IPS-18a (cell line): Measurements from ENCODE around the gene ZBTB39.

Source experiments
- H3K27ac ChIP-seq: one replicate; pipeline ENCODE4 v1.5.1; 2013; ENCODE audit warnings: low read length
- H3K27me3 ChIP-seq: one replicate; pipeline ENCODE4 v1.6.1; 2013; ENCODE audit warnings: mild to moderate bottlenecking, low read length; ENCODE audit not compliant: control insufficient read depth, insufficient read depth
- H3K36me3 ChIP-seq: one replicate; pipeline ENCODE4 v1.6.1; 2013; ENCODE audit warnings: low read depth, low read length; ENCODE audit not compliant: control insufficient read depth
- H3K4me1 ChIP-seq: one replicate; pipeline ENCODE4 v1.6.1; 2013; ENCODE audit warnings: low read depth, low read length; ENCODE audit not compliant: control insufficient read depth
- H3K4me3 ChIP-seq: one replicate; pipeline ENCODE4 v1.5.1; 2013; ENCODE audit warnings: low read length
- H3K9ac ChIP-seq: one replicate; pipeline ENCODE4 v1.6.1; 2013; ENCODE audit warnings: mild to moderate bottlenecking, low read length, moderate library complexity
- H3K9me3 ChIP-seq: one replicate; pipeline ENCODE4 v1.6.1; 2013; ENCODE audit warnings: low read depth, low read length; ENCODE audit not compliant: control insufficient read depth

The ZBTB39 gene

DNA sequence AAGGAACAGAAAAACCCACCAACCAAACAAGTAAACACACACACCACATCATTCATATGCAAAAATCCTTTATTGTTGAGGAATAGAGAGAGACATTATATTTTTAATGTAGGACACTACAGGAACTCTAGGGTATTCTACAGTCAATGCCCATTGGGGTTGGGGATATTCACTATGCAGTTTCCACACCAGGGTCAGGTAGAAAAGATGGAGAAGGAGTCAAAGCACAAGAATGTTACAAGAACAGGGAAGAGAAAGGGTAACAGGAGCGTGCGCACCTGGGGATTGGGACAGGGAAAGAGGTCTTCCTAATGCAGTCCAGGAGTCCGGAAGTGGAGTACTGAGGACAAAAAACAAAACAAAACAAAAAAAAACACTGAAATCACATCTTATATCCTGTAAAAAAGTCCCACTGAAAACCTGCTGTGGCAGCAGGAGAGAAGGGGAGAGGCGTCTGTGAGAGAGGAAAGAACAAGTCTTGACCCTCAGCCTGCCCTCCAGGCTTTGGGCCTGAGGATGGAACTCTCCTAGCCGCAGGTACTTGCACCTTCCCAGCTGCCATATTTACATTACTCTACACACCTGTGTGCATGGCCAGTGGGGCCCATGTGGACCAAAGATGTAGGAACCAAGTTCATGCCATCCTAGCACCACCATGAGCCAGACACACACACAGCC, 3.7 kb upstream of the ZBTB39 start:
- Histone ChIP-seq H3K9ac (no peak overlapping the region), H3K27me3 (no peaks in the 10 kb centered on the region), H3K27ac (no peak overlapping the region), H3K4me3 (no peak overlapping the region), H3K4me1 (peaks cover 28% of the 10 kb centered on the region), H3K36me3 (no peaks in the 10 kb centered on the region), H3K9me3 (no peaks in the 10 kb centered on the region)

DNA sequence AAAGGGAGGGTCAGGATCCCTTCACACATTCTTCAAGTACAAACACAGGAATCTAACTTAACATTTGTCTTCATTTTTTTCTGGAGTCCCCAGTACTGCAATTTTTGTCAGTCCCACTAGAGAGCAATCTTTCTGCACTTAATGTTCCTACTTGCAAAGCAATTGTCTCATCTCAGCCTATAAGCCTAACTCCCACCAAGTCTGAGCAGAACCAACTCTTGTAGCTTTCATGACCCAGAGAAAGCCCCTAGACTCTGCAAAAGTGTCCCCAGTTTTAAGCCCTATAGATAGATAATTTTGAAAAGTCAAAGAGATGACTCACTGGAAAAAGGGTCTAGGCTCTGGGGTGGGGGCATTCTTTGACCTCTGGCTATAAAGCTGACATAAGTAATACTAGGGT, 1.8 kb upstream of the ZBTB39 start:
- no peaks in the 10 kb centered on the region for H3K9me3 ChIP-seq
- H3K27me3 ChIP-seq: no peaks in the 10 kb centered on the region
- no peak overlapping the region for H3K9ac ChIP-seq
- peaks cover 18% of the 10 kb centered on the region for H3K36me3 ChIP-seq
- H3K4me3 ChIP-seq: no peak overlapping the region
- H3K4me1 ChIP-seq: peaks cover 30% of the 10 kb centered on the region
- H3K27ac ChIP-seq: no peak overlapping the region

GRCh38 chr12:57006809-57007475, 596 bp upstream of the ZBTB39 start:
- Histone ChIP-seq H3K4me3 (peak overlapping the region; percentile 31), H3K4me1 (peaks cover 30% of the 10 kb centered on the region), H3K36me3 (peaks cover 30% of the 10 kb centered on the region), H3K27ac (no peak overlapping the region), H3K9me3 (no peaks in the 10 kb centered on the region), H3K27me3 (no peaks in the 10 kb centered on the region), H3K9ac (no peak overlapping the region)

DNA sequence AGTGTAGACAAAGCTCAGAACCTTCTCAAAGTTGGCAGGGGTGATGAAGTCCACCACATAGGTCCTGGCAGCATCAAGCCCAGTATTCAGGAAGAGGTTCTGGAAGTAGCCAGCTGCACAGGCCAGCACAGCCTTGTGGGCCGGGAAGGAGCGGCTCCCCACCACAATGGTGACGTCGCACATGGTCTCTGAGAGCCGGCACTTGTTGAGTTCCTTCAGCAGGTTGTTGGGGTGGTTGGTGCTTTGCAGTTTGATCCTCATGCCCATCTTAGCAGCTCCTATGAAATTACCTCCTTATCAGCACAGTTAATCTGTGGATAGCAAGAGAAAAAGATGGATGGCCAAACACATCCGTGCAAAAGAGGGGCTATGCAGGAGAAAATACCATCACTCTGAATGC, 1.7 kb downstream of the ZBTB39 start:
- Histone ChIP-seq H3K9me3 (no peaks in the 10 kb centered on the region), H3K27ac (no peak overlapping the region), H3K9ac (no peak overlapping the region), H3K27me3 (no peaks in the 10 kb centered on the region), H3K4me1 (peaks cover 15% of the 10 kb centered on the region), H3K4me3 (peak overlapping the region; percentile 93), H3K36me3 (peaks cover 41% of the 10 kb centered on the region)

GRCh38 chr12:57003395-57003794, 3.0 kb downstream of the ZBTB39 start:
- Histone ChIP-seq H3K27me3 (no peaks in the 10 kb centered on the region), H3K36me3 (peaks cover 41% of the 10 kb centered on the region), H3K9ac (no peak overlapping the region), H3K4me1 (peaks cover 9% of the 10 kb centered on the region), H3K27ac (no peak overlapping the region), H3K4me3 (no peak overlapping the region), H3K9me3 (no peaks in the 10 kb centered on the region)

GRCh38 chr12:57001448-57001906, 4.9 kb downstream of the ZBTB39 start:
- no peak overlapping the region for H3K9ac ChIP-seq
- no peak overlapping the region for H3K27ac ChIP-seq
- H3K27me3 ChIP-seq: no peaks in the 10 kb centered on the region
- H3K36me3 ChIP-seq: peaks cover 41% of the 10 kb centered on the region
- peaks cover 7% of the 10 kb centered on the region for H3K4me1 ChIP-seq
- no peak overlapping the region for H3K4me3 ChIP-seq
- H3K9me3 ChIP-seq: no peaks in the 10 kb centered on the region

GRCh38 chr12:57000393-57000792, 6.0 kb downstream of the ZBTB39 start:
- Histone ChIP-seq H3K27me3 (no peaks in the 10 kb centered on the region), H3K9me3 (no peaks in the 10 kb centered on the region), H3K9ac (no peak overlapping the region), H3K27ac (no peak overlapping the region), H3K36me3 (peaks cover 41% of the 10 kb centered on the region), H3K4me3 (no peak overlapping the region), H3K4me1 (peaks cover 6% of the 10 kb centered on the region)

DNA sequence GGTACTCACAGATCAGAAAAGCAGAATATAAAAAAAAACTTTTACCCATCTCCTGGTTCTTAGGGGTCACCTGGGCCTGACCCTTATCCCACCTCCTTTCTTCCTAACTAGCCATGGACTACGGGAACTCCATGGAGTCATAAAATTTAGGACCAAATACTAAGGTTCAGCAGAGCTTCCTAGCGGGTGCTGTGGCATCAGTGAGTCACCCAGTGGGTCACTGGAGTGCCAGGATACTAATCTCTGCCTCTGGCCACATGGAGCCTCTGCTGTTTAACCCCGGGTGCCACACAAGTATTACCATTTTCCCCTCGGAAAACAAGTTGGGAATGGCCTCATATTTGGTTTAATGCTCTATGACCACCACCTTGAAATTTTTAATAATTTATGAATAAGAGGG, 6.9 kb downstream of the ZBTB39 start:
- Histone ChIP-seq H3K27ac (no peak overlapping the region), H3K4me3 (no peak overlapping the region), H3K9me3 (no peaks in the 10 kb centered on the region), H3K9ac (no peak overlapping the region), H3K27me3 (no peaks in the 10 kb centered on the region), H3K36me3 (peaks cover 36% of the 10 kb centered on the region), H3K4me1 (no peaks in the 10 kb centered on the region)

DNA sequence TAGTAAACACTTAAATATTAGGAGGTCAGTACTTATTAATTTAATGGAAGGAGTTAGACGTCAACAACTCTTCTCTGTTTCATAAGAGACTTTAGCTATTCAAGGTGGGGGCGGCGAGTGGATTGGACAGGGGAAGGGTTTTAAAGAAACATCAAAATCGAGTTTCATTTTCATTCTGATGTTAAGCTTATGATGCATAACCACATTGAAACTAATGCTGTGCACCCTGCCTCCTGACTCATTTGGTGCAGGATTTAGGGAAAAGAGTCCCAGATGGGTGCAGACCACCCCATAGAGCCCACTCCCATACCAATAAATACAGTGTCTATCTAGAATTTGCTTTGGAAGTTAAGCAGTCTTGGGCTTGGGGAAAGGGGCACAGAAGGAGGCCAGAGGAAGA, 7.4 kb downstream of the ZBTB39 start:
- Histone ChIP-seq H3K4me3 (no peak overlapping the region), H3K36me3 (peaks cover 31% of the 10 kb centered on the region), H3K9ac (no peak overlapping the region)

DNA sequence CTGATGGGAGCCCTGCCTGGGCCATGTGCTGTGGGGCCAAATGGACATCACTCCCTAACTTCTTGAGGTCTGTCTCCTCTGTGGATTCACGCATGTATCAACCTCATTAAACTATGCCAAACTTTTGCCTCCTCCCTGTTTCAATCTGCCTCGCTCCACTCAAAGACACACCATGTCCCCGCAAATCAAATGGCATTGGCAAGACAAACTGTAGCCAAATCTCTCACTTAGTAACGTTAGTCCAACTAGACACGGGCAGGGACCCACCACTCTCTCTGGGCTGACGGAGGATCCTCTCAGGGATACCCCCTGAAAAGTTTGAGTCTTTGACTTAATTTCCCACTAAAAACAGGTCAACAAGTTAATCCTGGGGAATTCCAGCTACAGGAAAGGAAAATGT, 8.0 kb downstream of the ZBTB39 start:
- Histone ChIP-seq H3K27ac (no peak overlapping the region), H3K27me3 (no peaks in the 10 kb centered on the region), H3K9me3 (no peaks in the 10 kb centered on the region), H3K4me3 (no peak overlapping the region), H3K4me1 (no peaks in the 10 kb centered on the region), H3K36me3 (peaks cover 25% of the 10 kb centered on the region), H3K9ac (no peak overlapping the region)

More for the DNA sequence above, 7.4 kb downstream of the ZBTB39 start:
- Histone ChIP-seq H3K27ac (no peak overlapping the region), H3K4me1 (no peaks in the 10 kb centered on the region), H3K27me3 (no peaks in the 10 kb centered on the region), H3K9me3 (no peaks in the 10 kb centered on the region)

- Histone ChIP-seq H3K9me3 (no peaks in the 10 kb centered on the region), H3K9ac (no peak overlapping the region), H3K36me3 (peaks cover 11% of the 10 kb centered on the region), H3K27me3 (no peaks in the 10 kb centered on the region), H3K4me3 (no peak overlapping the region), H3K27ac (no peak overlapping the region), H3K4me1 (no peaks in the 10 kb centered on the region)
These were observed 9.4 kb downstream of the ZBTB39 start for GRCh38 chr12:56996793-56997545.
